ENCODE measurements around the gene DDIAS.

The DDIAS gene

DNA sequence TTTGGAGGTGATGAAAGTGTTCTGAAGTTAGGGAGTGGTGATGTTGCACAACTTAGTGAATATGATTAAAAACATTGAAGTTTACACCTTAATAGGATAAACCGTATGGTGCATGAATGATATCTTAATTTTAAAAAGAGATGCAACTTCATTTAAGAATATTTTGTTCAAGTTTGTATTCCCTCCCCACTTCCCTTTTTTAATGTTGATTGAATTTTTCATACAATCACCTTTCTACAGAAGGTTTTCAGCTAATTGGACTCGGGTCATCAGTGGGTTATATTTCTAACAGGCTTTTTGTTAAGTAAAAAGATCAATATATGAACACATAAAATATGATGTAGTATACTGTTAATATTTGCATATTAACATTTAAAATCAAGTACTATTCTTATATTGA is 72.6 kb downstream of the DDIAS start:
- no peak for DNase-seq

- no peak for DNase-seq
Measured at GRCh38 chr11:82974851-82975250, 73.3 kb downstream of the DDIAS start.

DNA sequence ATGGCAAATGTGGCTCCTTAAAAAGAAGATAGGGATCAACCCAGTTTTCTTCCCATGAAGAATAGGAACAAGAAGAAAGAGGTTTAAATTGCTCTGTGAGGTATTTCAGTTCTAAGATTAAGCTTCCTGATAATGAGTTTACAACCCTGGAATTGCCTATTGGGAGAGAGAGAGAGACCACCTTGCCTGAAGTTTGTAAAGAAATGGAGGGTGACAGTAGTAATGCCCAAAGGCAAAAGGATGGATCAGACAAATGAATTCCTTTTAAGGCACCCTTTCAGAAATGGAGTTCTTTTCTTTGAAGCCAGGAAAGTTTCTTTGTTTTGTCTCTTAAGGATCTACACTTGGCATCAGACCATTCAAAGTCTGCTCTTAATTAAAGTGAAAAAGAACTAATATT is 74.3 kb downstream of the DDIAS start:
- DNase-seq = no peak

- DNase-seq = no peak
Measured at GRCh38 chr11:82976786-82977185, 75.2 kb downstream of the DDIAS start.

GRCh38 chr11:82978422-82979099 is 77.0 kb downstream of the DDIAS start:
- no peak for DNase-seq

DNA sequence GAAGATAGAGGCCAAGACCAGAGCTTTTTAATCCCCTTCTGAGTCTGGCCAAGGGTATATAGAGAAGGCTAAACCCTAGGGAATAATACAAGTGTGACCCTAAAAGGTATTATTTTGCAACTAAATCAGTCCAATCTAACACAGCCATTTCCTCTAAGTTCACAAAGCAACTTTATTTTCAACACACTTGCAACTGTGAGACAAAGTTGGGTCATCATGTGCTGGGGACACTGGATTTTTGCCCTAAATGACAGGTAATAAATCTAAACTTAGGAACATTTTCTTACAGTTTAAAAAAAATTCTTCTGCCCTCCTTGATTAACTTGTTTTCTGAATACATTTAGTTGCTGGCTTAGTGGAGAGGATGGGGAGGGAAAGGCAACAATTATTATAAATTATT is 78.3 kb downstream of the DDIAS start:
- DNase-seq = no peak

GRCh38 chr11:82980292-82980691 is 78.8 kb downstream of the DDIAS start:
- DNase-seq = no peak

- DNase-seq = no peak
Measured at GRCh38 chr11:82980947-82981346, 79.4 kb downstream of the DDIAS start.

GRCh38 chr11:82981852-82982251 is 80.3 kb downstream of the DDIAS start:
- no peak for DNase-seq

Data from NCI-H146 (cell line).